HG03457 (cell line): ENCODE measurements around the gene TMEM132E.
"Not testable (repeated sequence)": the region's sequence is repeated elsewhere in the genome, so short reads cannot be mapped to it uniquely, and the experiment has no call there.

Experiments
- ATAC-seq: cut with Tn5 transposase; IDR thresholded peaks from one replicate; pipeline ENCODE4 v1.9.1; 2021; ENCODE audit warnings: moderate number of reproducible peaks; ENCODE audit not compliant: unreplicated experiment

The TMEM132E gene

DNA sequence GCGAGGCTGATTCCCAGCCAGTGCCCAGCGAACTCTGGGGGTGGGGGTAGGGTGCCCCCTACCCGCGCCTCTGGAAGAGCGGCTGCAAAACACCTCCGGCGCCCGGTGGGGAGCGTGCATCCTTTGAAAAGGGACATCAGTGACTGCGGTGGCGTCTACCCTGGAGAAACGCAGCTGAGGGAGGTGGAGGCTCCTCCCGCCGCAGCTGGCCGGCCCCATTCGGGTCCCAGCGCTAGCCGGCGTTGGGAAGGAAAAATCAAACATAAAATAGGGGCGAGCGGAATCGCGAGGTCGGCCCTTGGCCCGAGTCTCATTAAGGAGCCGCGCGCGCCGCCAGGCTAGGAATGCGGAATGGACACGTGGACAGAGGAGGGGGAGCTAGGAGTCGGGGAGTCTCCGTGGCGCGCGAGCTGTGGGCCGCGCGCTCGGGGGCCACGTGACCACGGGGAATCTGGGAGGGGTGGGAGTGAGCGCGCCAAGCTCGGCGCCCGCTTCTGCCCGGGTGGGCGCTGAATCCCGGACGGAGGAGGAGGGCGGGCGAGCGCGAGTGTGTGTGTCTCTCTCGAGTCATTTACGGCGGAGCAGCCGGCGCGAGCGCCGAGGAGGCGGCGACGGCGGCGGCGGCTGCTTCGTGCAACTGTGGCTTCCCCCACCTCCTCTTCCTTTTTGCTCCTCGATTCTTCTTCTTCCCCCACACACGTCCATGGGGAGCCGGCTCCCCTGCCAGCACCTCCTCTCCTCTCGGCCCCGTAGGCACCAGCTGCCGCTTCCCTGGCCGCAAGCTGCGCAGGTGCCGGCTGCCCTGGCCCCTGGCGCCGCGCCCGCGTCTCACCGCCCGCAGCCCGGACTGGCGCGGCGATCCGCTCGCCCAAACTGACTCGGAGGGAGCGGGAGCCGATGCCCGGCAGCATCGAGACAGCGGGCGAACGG lies at the start of gene TMEM132E:
Gene TMEM132E, plus strand, starts transcription at position 566 of the 930 bp plus-strand sequence. CDS start 1,495 bp downstream, outside the sequence.
- ATAC-seq, result no peak

DNA sequence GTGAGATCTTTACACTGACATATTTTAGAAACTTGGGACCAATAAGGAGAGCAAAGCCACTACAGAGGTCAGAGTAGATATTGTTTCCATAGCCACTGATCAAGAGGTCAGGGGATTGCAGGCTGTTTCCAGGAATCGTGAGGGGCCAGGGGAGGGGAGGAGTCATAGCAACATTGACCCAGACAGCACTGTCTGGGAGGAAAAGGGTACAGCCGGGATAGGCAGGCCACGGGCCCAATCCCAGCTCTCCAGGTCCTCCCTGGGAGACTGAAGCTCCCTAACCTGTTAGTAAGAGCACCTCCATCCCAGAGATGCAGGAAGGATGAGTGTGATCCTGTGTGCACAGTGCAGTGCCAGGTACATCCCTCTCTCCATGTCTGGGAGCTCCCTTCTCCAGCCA lies 48.5 kb upstream of the TMEM132E start:
- no peak for ATAC-seq

DNA sequence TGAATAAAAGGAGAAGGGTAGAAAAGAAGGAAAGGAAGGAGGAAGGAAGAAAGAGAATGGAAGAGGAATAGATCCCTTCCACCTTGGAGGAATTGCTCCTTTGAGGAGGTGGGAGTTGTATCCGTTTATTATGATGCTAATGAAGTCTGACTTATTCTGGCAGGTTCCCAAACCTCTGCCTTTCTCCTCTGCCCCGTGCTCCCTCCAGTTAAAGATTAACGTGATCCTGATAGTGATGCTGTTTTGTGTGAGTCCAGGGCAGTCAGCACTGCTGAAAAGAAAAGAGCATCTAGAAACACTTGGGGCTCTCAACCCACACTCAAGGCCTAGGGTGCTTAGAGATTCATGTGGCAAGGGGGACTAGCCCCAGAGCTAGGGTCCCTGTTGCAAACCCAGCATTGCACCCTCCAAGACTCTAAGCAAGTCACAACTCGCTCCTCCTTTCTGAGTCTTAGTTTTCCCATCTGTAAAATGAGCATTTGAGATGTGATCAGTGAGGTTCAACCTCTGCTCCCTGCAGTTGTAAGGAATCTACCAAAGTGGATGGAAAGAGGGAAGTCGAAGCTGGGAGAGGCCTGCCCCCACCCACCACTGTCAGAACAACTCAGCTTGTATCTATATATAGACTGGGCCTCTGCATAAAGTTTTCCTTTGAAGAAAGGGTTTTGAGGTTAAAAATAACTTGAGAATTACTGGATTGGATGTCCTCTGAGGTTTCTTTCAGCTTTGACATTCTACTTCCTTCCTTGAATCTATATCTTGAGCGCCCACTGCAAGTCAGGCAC lies 46.9 kb upstream of the TMEM132E start:
- no peak for ATAC-seq

- no peak for ATAC-seq
Measured at GRCh38 chr17:34533806-34534527, 45.4 kb upstream of the TMEM132E start.

- ATAC-seq, result no peak
Measured at GRCh38 chr17:34537445-34537844, 41.9 kb upstream of the TMEM132E start.

DNA sequence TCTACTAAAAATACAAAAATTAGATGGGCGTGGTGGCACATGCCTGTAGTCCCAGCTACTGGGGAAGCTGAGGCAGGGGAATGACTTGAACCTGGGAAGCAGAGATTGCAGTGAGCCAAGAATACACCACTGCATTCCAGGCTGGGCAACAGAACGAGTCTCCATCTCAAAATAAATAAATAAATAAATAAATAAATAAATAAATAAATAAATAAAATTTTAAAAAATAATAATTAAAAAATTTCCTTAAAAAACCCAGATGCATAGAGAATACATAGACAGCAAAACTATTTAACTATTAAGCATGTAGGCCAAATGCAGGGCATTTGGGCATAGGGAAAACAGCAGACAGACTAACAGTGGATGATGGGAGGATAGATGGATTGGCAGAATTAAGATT lies 40.8 kb upstream of the TMEM132E start:
- ATAC-seq, result not testable (repeated sequence)

DNA sequence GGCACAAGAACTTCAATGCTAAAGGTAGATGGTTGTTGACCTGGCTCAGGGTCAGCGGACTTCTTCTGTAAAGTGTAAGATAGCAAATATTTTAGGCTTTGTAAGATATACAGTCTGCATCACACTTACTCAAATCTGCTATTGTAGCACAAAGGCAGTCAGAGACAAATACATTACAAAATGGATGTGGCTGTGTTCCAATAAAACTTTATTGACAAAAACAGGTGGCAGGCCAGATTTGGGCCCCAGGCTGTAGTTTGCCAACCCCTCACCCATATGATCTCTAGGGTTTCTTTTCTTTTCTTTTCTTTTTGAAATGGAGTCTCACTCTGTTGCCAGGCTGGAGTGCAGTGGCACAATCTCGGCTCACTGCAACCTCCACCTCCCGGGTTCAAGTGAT lies 39.5 kb upstream of the TMEM132E start:
- no peak for ATAC-seq

- no peak for ATAC-seq
Measured at GRCh38 chr17:34542700-34543336, 36.6 kb upstream of the TMEM132E start.

- no peak for ATAC-seq
Measured at GRCh38 chr17:34547453-34548063, 31.8 kb upstream of the TMEM132E start.

GRCh38 chr17:34549966-34550365 lies 29.4 kb upstream of the TMEM132E start:
- no peak for ATAC-seq

DNA sequence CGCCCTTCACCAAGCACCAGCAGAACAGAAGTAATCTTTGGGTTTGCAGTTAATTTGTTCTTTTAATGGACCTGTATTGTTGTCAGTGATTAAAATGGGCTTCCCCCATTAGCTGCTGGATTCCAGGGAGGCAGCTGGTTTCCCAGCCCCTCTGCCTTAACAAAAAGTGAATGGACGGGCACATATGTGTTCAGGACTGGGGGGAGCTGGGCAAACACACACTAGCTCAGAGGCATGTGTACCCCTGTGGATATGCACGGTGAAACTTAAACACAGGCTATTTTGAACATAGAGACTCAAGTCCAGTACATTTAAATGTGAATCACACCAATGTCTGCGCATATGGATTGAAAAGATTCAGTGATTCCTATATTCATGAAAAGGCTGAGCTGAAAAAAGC lies 25.5 kb upstream of the TMEM132E start:
- no peak for ATAC-seq

DNA sequence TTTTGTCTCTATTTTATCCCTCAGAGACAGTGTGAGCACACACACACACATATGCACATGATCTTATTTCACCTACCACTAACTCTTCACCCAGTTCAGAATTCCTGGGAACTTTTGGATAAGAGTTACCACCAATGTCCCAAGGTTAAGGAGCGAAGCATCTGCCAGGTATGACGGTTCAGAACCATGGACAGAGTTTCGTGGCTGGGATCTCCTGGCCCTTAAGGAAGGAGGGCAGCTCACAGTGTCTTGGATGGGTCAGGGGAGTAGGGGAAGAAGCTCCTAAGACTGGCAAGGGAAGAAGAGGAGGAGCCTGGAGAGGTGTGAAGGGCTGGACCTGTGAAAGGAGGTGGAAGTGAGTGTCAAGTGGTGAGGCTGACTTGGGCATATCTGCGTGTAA lies 23.0 kb upstream of the TMEM132E start:
- ATAC-seq, result no peak

DNA sequence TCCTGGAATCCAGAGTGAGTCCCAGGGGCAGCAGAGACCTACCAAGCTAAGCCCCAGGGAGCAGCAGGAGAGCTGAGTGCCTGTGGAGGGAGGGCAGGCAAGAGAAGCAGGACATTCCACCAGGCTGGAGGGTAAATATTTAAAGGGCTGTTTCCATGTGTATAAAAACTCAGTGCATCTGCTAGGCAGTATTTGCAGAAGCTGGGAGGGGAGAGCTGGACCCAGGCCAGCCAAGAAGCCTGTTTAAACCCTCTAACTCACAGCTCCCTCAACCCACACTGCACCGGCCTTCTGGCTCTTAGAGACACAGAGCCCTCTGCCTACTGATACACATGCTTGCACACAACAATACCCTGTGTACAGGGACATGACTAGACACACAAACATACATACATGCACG lies 22.5 kb upstream of the TMEM132E start:
- ATAC-seq, result no peak

GRCh38 chr17:34561328-34561727 lies 18.1 kb upstream of the TMEM132E start:
- ATAC-seq, result no peak

- no peak for ATAC-seq
Measured at GRCh38 chr17:34562387-34562786, 17.0 kb upstream of the TMEM132E start.

- no peak for ATAC-seq
Measured at GRCh38 chr17:34565713-34566112, 13.7 kb upstream of the TMEM132E start.

GRCh38 chr17:34566201-34566600 lies 13.2 kb upstream of the TMEM132E start:
- no peak for ATAC-seq

DNA sequence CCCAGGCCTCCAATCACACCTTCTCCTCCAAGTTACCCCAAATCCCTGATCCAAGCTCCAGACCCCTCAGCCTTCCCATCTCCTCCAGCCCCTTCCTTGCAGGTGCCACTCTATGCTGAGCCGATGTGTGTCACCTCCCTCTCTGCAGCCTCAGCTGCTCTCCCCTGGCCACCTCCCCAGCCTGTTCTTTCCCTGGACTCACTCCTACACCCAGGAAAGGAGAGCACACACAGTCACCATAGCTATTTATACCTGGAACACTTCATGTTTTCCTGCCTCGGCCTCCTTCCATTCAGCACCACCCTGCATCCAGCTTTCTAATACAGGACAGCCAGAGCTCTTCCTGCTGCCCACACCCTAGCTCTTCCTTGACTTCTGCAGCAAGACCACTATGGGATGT lies 12.5 kb upstream of the TMEM132E start:
- ATAC-seq, result no peak

- ATAC-seq, result no peak
Measured at GRCh38 chr17:34567691-34568465, 11.5 kb upstream of the TMEM132E start.

DNA sequence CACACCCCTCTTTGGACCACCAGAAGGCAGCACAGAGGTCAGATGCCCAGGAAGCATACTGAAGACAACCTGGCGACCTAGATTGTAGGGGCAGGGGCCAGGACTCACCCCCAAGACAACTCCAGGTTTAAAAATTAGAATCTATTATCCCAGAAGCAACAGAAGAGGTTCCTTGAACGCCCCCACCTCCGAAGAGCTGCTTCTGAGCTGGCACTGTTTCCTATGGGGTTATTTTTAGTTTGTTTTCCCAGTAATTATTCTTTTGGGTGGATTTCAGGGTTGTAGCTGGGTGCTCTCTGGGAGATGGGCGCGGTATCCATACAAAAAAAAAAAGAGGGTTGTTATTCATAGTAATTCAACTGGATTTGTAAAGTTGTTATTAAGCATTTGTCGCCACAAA lies 10.4 kb upstream of the TMEM132E start:
- ATAC-seq, result no peak
